WERI-Rb-1 (cell line): Measurements from ENCODE around the gene PCDH9.

Experiments
- DNase-seq: peaks from one replicate; pipeline ENCODE4 v3.0.0-alpha.2; 2020
- H3K27ac ChIP-seq: fragments of 250-450 bp; sonication (Bioruptor Pico); 2 replicates; pipeline ENCODE4 v1.5.1; 2020; ENCODE audit warnings: mild to moderate bottlenecking, moderate library complexity
- H3K27me3 ChIP-seq: fragments of 250-450 bp; sonication (Bioruptor Pico); 2 replicates; pipeline ENCODE4 v1.5.1; 2021; ENCODE audit warnings: mild to moderate bottlenecking, low read depth, moderate library complexity; ENCODE audit not compliant: insufficient read depth, severe bottlenecking
- H3K36me3 ChIP-seq: fragments of 250-450 bp; sonication (Bioruptor Pico); 2 replicates; pipeline ENCODE4 v1.5.1; 2020; ENCODE audit warnings: mild to moderate bottlenecking, moderate library complexity
- H3K4me3 ChIP-seq: 2 replicates; pipeline ENCODE4 v1.5.1; 2011; ENCODE audit warnings: low read depth, mild to moderate bottlenecking, control low read depth, low read length
- H3K9me3 ChIP-seq: fragments of 250-450 bp; sonication (Bioruptor Pico); 2 replicates; pipeline ENCODE4 v1.5.1; 2021; ENCODE audit warnings: mild to moderate bottlenecking, moderate library complexity; ENCODE audit not compliant: severe bottlenecking
- TF ChIP-seq, protein P1 (sequence below): IDR thresholded peaks from 2 replicates; pipeline ENCODE4 v1.5.1; 2011; ENCODE audit warnings: low read depth, mild to moderate bottlenecking, control low read depth, inconsistent platforms, low read length

Gene PCDH9, protein sequence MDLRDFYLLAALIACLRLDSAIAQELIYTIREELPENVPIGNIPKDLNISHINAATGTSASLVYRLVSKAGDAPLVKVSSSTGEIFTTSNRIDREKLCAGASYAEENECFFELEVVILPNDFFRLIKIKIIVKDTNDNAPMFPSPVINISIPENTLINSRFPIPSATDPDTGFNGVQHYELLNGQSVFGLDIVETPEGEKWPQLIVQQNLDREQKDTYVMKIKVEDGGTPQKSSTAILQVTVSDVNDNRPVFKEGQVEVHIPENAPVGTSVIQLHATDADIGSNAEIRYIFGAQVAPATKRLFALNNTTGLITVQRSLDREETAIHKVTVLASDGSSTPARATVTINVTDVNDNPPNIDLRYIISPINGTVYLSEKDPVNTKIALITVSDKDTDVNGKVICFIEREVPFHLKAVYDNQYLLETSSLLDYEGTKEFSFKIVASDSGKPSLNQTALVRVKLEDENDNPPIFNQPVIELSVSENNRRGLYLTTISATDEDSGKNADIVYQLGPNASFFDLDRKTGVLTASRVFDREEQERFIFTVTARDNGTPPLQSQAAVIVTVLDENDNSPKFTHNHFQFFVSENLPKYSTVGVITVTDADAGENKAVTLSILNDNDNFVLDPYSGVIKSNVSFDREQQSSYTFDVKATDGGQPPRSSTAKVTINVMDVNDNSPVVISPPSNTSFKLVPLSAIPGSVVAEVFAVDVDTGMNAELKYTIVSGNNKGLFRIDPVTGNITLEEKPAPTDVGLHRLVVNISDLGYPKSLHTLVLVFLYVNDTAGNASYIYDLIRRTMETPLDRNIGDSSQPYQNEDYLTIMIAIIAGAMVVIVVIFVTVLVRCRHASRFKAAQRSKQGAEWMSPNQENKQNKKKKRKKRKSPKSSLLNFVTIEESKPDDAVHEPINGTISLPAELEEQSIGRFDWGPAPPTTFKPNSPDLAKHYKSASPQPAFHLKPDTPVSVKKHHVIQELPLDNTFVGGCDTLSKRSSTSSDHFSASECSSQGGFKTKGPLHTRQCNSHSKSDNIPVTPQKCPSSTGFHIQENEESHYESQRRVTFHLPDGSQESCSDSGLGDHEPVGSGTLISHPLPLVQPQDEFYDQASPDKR (N-terminal part only)

DNA sequence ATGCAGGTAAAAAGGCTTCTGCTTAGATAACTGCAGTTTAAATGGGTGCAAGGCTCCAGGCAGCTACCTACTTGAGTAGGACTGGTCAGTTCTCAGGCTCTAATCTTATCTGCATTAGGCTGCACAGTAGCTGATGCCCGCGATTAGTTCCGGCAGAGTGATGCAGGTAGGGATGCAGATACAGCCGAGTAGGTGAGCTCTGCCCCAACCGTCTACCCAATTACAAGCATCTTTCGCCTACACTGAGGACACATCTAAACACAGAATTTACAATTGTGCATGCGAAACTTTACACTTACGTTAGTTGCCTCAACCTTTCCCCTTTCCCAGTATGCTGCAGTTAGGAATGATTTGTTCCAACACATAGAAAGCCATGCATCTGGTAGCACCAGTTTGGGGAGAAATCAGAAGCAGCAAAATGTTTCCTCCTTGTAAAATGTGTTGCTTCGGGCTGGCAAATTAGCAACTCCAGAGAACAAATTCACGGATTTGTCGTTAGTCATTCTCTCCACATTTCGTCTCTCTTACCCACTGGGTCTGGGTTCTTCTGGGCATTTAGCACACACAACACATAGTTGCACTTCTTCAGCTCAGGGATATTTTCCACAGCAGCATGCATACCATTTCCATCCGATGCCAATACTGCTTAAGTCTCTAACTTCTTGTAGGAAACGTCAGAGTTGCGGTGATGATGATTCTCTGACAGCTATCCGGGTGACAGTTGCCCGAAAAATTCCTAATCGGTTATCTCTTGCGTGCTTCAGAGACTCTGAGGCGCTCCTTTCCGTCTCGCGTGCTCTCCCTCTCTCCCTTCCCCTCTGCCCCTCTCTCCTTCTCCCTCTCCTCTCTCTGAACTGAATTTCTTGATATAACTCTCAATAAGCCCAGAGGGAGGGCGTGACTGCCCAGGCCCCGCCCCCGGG lies at the start of gene PCDH9:
Gene PCDH9 (minus strand): TSS at position 856 of the 923 bp plus-strand sequence. CDS start 1,896 bp downstream, outside the sequence.
- TF ChIP-seq, protein P1, sequence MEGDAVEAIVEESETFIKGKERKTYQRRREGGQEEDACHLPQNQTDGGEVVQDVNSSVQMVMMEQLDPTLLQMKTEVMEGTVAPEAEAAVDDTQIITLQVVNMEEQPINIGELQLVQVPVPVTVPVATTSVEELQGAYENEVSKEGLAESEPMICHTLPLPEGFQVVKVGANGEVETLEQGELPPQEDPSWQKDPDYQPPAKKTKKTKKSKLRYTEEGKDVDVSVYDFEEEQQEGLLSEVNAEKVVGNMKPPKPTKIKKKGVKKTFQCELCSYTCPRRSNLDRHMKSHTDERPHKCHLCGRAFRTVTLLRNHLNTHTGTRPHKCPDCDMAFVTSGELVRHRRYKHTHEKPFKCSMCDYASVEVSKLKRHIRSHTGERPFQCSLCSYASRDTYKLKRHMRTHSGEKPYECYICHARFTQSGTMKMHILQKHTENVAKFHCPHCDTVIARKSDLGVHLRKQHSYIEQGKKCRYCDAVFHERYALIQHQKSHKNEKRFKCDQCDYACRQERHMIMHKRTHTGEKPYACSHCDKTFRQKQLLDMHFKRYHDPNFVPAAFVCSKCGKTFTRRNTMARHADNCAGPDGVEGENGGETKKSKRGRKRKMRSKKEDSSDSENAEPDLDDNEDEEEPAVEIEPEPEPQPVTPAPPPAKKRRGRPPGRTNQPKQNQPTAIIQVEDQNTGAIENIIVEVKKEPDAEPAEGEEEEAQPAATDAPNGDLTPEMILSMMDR: no peak
- Histone ChIP-seq H3K9me3 (no peaks in the 10 kb centered on the region), H3K36me3 (no peaks in the 10 kb centered on the region), H3K4me3 (peak within 1 kb of the TSS; percentile 85), H3K27me3 (no peaks in the 10 kb centered on the region), H3K27ac (peak within 1 kb of the TSS; percentile 82)
- DNase-seq: peak; percentile 31

DNA sequence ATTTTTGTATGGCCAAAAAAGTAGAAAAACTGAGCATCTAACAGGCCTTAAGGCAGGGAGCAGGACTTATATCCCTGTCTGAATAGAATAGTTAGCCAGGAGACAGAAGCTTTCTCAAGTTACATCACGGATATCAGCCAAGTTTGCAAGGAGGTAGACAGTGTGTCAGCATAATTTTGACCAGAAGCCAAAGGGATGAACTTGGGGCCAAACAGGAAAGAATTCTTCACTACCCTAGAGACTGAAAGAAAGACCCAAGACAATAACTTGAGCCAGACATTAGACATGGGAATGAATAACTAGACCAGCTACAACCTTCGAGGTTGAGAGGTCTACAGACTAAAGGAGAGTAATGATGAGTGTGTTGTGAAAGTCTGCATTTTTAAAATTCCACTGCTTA lies 48.1 kb upstream of the PCDH9 start:
- peak overlapping the region; percentile 62 for H3K27ac ChIP-seq
- no peaks in the 10 kb centered on the region for H3K9me3 ChIP-seq
- no peak overlapping the region for H3K4me3 ChIP-seq
- H3K36me3 ChIP-seq: no peaks in the 10 kb centered on the region
- TF ChIP-seq, protein P1: no peak
- no peak for DNase-seq
- no peaks in the 10 kb centered on the region for H3K27me3 ChIP-seq

DNA sequence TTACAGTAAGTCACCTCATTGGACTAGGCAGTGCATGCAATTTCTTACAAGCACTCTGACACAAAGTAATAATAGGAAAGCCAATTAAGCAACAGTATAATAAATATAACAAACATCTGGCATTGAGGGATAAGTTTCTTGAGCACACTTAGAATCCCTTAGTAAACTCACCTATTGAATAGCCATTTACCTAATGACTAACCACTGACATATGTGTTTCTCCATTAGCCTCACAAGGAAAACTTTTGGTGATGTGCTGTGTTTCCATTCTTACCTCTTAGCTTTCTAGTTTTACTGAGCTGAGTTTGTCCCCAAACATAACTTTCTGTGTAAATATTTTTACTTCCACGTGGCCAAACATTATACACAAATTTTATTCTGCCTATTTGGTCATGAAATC lies 47.4 kb upstream of the PCDH9 start:
- Histone ChIP-seq H3K27me3 (no peaks in the 10 kb centered on the region), H3K4me3 (no peak overlapping the region), H3K36me3 (no peaks in the 10 kb centered on the region), H3K27ac (peak overlapping the region; percentile 62), H3K9me3 (no peaks in the 10 kb centered on the region)
- no peak for DNase-seq
- TF ChIP-seq, protein P1: no peak

DNA sequence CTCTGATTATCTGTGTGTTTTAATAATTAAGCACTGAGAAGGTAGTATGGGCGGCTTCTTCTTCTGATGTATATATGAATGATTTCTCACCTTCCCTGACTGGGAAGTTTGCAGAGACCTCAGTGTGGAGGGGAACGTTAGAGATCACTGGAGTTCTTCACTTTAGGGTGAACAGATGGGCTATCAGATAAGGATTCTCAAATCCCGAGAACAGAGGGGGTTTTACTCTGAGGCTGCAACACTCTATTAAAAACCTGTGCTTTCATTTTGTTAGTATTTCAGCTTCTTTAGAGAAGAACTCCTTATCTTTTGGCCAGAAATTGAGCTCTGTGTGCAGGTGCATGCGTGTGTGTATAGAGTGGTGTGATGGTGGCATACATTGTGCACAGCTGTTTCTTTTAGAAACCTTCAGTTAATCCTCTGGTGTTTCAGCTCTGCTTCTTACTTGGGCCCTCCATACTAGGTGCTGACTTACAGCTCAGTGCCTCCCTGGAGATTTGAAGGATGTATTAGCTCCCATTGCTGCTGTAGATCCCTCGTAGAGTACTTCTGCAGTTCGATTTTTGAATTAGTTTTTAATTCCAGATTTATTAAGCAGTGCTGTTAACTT lies 45.3 kb upstream of the PCDH9 start:
- Histone ChIP-seq H3K4me3 (0 out of 2 replicates have a peak overlapping the region, but pooled peaks have one; percentile 4), H3K27ac (peak overlapping the region; percentile 82), H3K36me3 (no peaks in the 10 kb centered on the region), H3K9me3 (no peaks in the 10 kb centered on the region), H3K27me3 (no peaks in the 10 kb centered on the region)
- peak; percentile 25 for DNase-seq
- TF ChIP-seq, protein P1: no peak
